Measurements from ENCODE around the gene FRY. TPM values are rescaled to one million over a fixed set of nuclear protein-coding genes. Genes with fewer than 3 reads are reported as not detected.

Gene FRY
- total RNA-seq, 2 donors from 2014 or later, result 32.0 to 45.4 TPM

DNA sequence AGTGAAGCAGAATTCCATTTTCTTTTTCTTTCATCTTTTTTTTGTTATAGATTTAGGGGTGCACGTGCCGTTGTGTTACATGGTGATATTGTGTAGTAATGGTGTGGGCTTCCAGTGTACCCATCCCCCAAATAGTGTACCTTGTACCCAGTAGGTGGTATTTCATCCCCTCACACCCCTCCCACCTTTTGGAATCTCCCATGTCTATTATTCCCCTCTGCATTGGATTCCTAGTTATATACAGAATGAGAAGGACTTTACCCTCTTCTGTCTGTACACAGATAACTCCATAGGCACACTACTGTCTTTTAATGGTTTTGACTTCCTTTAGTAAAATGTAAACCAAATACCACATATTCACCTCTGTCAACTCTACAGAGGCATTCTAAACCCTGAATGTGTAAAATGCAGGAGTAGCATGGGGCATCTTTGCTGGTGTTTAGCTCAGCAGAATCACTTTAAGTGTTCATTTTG is 28.0 kb downstream of the FRY start:
- Histone ChIP-seq H3K4me3 (no peak overlapping the region), H3K36me3 (replicated peaks in 1 of 2; ENCODE audit: insufficient read depth in 1 of 2, low read depth in 2 of 2) (no peaks in the 10 kb centered on the region), H3K9me3 (no peaks in the 10 kb centered on the region), H3K27me3 (no peaks in the 10 kb centered on the region), H3K4me1 (peaks cover 23% of the 10 kb centered on the region), H3K27ac (no peak overlapping the region)
- WGBS, 2 donors, result 95 to 100% methylated on average over 2 of the region's 2 CpGs
- TF ChIP-seq POLR2A (IDR thresholded peaks at IDR 0.05), result no peak
- no peak for TF ChIP-seq CTCF (IDR thresholded peaks at IDR 0.05)
- intact Hi-C loops (cut with DNase I), result no loop called here
- ATAC-seq (no peak), DNase-seq (no peak)

DNA sequence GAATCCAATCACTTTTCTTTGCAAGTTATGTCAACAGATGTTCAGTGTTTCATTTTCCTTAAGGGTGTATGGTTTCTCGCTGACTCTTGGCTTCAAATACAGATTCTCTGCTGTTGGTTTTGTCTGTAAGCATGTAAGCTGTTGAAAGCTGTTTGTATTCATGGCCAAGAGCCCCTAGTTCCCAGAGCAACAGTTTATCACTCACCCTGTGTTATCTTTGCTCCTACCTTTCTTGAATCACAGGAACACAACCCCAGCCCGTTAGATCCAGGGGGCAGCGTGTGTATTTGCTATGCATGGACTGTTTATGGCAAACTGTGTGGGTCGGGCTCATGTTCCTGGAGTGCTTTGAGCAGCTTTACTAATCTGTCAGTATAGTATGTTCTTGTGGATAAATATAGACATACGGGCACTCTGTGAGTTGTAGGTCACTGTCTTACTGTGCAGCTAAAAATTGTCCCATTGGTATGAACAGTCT is 28.9 kb downstream of the FRY start:
- intact Hi-C loops (cut with DNase I), result no loop called here
- no peaks in the 10 kb centered on the region for H3K9me3 ChIP-seq
- no peak overlapping the region for H3K27ac ChIP-seq
- peaks cover 23% of the 10 kb centered on the region for H3K4me1 ChIP-seq
- H3K27me3 ChIP-seq, result no peaks in the 10 kb centered on the region
- no peaks in the 10 kb centered on the region for H3K36me3 ChIP-seq (replicated peaks in 1 of 2; ENCODE audit: insufficient read depth in 1 of 2, low read depth in 2 of 2)
- H3K4me3 ChIP-seq, result no peak overlapping the region
- ATAC-seq, result no peak
- TF ChIP-seq POLR2A (IDR thresholded peaks at IDR 0.05) (no peak), CTCF (IDR thresholded peaks at IDR 0.05) (no peak)
- DNase-seq, result no peak
- 68 to 71% methylated on average over 5 of the region's 5 CpGs for WGBS, 2 donors

GRCh38 chr13:32063619-32064233 is 32.2 kb downstream of the FRY start:
- no peak overlapping the region for H3K27ac ChIP-seq
- H3K9me3 ChIP-seq, result no peaks in the 10 kb centered on the region
- no peak for TF ChIP-seq POLR2A (IDR thresholded peaks at IDR 0.05)
- no peak for TF ChIP-seq CTCF (IDR thresholded peaks at IDR 0.05)
- DNase-seq, result no peak
- intact Hi-C loops (cut with DNase I), result no loop called here
- no peak for ATAC-seq
- H3K36me3 ChIP-seq (replicated peaks in 1 of 2; ENCODE audit: insufficient read depth in 1 of 2, low read depth in 2 of 2), result no peaks in the 10 kb centered on the region
- H3K4me1 ChIP-seq, result peaks cover 23% of the 10 kb centered on the region
- H3K27me3 ChIP-seq, result no peaks in the 10 kb centered on the region
- 88 to 93% methylated on average over 8 of the region's 8 CpGs for WGBS, 2 donors
- H3K4me3 ChIP-seq, result no peak overlapping the region

DNA sequence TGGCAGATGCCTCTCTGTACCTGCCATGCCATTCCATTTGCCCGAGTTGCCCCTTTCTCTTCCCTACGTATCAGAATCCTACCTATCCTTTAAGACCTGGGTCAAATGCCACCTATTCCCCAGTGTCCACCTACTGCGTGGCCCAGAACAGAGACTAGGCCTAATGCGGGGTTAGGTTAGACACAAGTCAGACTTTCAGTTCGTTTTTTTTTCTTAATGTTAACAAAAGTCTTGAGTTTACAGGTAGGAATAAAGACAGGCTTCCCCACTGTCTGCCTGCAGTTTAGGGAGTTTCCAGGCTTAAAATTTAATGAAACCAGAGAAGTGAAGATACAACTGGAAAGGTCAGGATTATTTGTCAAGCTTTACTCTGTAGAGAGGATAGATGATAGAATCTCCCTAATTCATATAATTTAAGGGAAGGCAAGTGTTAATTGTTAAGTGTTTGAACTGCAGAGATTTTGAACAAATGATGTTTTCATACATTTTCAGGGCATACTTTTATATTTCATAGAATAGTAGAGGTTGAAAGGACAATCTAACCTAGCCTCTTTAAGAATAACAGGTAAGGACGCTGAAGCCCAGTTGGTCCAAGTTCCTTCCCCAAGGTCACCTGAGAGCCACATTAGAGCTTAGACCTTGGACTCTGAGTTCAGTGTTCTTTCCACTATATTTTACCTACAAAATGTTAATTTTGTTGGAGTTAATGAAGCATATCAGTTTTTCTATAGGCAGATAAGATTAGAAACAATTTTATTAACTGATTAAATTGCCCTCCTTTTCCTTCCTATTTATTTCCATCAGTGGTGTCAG is 35.8 kb downstream of the FRY start:
- intact Hi-C loops (cut with DNase I), result no loop called here
- 72 to 79% methylated on average over 6 of the region's 6 CpGs for WGBS, 2 donors
- no peak overlapping the region for H3K27ac ChIP-seq
- no peak for ATAC-seq
- peaks cover under 1% of the 10 kb centered on the region for H3K4me1 ChIP-seq
- DNase-seq, result no peak
- H3K4me3 ChIP-seq, result no peak overlapping the region
- no peaks in the 10 kb centered on the region for H3K9me3 ChIP-seq
- no peaks in the 10 kb centered on the region for H3K36me3 ChIP-seq (replicated peaks in 1 of 2; ENCODE audit: insufficient read depth in 1 of 2, low read depth in 2 of 2)
- no peaks in the 10 kb centered on the region for H3K27me3 ChIP-seq
- TF ChIP-seq CTCF (IDR thresholded peaks at IDR 0.05) (no peak), POLR2A (IDR thresholded peaks at IDR 0.05) (no peak)
